A549 (cell line): ENCODE measurements around the gene FGGY.

Experiments
- CBX2 ChIP-seq: fragments of 200-600 bp; sonication (generic); IDR thresholded peaks from 2 replicates; pipeline ENCODE4 v1.6.1; 2016; ENCODE audit warnings: low read depth, mild to moderate bottlenecking, borderline replicate concordance
- JUN ChIP-seq, 2 experiments: fragments of >200 bp; sonication (Bioruptor Twin); formaldehyde crosslinking; IDR thresholded peaks; 2 replicates in 1 of 2; 3 replicates in 1 of 2; pipeline ENCODE4 v1.6.1; 2016 to 2017

DNA sequence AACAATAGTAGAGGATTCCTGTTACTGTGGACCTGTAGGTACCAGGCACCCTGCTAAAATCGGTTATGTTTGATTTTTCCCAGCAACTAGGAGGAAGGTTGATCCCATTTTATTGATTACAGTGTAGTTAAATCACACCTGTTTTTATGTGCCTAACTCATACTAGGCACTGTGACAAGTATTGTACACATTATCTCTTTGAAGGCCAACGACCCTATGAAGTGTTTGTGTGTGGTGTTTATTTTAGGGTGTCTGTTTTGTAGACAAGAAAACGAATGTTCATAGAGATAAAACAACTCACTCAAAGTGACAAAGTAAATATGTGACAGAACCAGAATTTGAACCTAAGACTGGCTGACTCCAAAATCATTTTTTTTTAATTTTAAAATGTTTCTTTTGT lies 49.5 kb downstream of the FGGY start:
- TF ChIP-seq JUN (IDR thresholded peaks at IDR 0.05) (no peak), CBX2 (no peak)
